Measurements from ENCODE around the gene FOXO1.

- TF ChIP-seq POLR2AphosphoS5 (IDR thresholded peaks at IDR 0.05) (no peak), POLR2A (IDR thresholded peaks at IDR 0.05; ENCODE audit: low read depth) (no peak), CTCF (IDR thresholded peaks at IDR 0.05) (no peak)
Observed at GRCh38 chr13:40651866-40652587, 14.4 kb downstream of the FOXO1 start.

Data from esophagus muscularis mucosa (tissue), 3 donors.